NOMO-1 (cell line): ENCODE measurements around the gene CELA2A.
A peak's percentile ranks its signal among the peaks of the same experiment; 100 is the strongest.

ENCODE experiments used
- DNase-seq, 2 experiments: peaks; one replicate each; lab custom pipeline; 2025; ENCODE audit not compliant: unreplicated experiment in 2 of 2; lab: John Stamatoyannopoulos, UW

Gene CELA2A

GRCh38 chr1:15456313-15456954 lies at the start of gene CELA2A:
Gene CELA2A (plus strand): TSS chr1:15456732. CDS start chr1:15456754, 22 bp downstream.
- DNase-seq: no peak

- no peak for DNase-seq
Measured at GRCh38 chr1:15407580-15407979, 49.0 kb upstream of the CELA2A start.

- DNase-seq: no peak
Measured at GRCh38 chr1:15408890-15409387, 47.6 kb upstream of the CELA2A start.

GRCh38 chr1:15409388-15410222 lies 46.9 kb upstream of the CELA2A start, which contains the start of gene EFHD2:
Gene EFHD2 (plus strand): TSS chr1:15409888. CDS start chr1:15409972, 84 bp downstream.
- DNase-seq: peak; percentile 66 to 86

- DNase-seq: no peak
Measured at GRCh38 chr1:15410223-15410883, 46.2 kb upstream of the CELA2A start.

- peak in 1 of 2 experiments; percentile 17 for DNase-seq
Measured at GRCh38 chr1:15410884-15411245, 45.7 kb upstream of the CELA2A start.

GRCh38 chr1:15411593-15412137 lies 44.9 kb upstream of the CELA2A start:
- DNase-seq: peak; percentile 79 to 86

- DNase-seq: no peak
Measured at GRCh38 chr1:15412175-15412800, 44.2 kb upstream of the CELA2A start.

- no peak for DNase-seq
Measured at GRCh38 chr1:15412843-15413242, 43.7 kb upstream of the CELA2A start.

GRCh38 chr1:15413563-15414444 lies 42.7 kb upstream of the CELA2A start:
- no peak for DNase-seq

GRCh38 chr1:15414445-15414983 lies 42.0 kb upstream of the CELA2A start:
- DNase-seq: no peak

- no peak for DNase-seq
Measured at GRCh38 chr1:15417059-15417934, 39.2 kb upstream of the CELA2A start.

GRCh38 chr1:15418806-15419515 lies 37.6 kb upstream of the CELA2A start:
- no peak for DNase-seq

- DNase-seq: no peak
Measured at GRCh38 chr1:15420853-15421465, 35.6 kb upstream of the CELA2A start.

GRCh38 chr1:15422871-15423270 lies 33.7 kb upstream of the CELA2A start:
- no peak for DNase-seq

- DNase-seq: no peak
Measured at GRCh38 chr1:15423355-15424077, 33.0 kb upstream of the CELA2A start.
